SK-MEL-5 (cell line): ENCODE results near the gene NME4. TPM values are rescaled to one million over a fixed set of nuclear protein-coding genes. Genes with fewer than 3 reads are reported as not detected.
"Not testable (repeated sequence)": the region's sequence is repeated elsewhere in the genome, so short reads cannot be mapped to it uniquely, and the experiment has no call there.

Experiments
- DNase-seq: peaks from one replicate; pipeline ENCODE4 v3.0.0-alpha.2; 2016; ENCODE audit warnings: low read depth, low spot score
- in situ Hi-C: cut with HindIII; loops from 2 replicates; pipeline ENCODE4 v1.10.0; 2016; ENCODE audit warnings: low sequenced_read_pairs, high pct_unique_total_duplicates, low pct_unique_long_range_greater_than_20kb
- total RNA-seq: library from RNA; depleted of rRNA; stranded (reverse); fragments of >200 nt; shearing (Covaris generic); gene quantifications from 2 replicates; pipeline ENCODE4 v1.2.3, GENCODE V29; 2014

Gene NME4
- total RNA-seq, 1 experiment from 2014 or later, result 176 TPM

- in situ Hi-C loops, result no loop called here
- no peak for DNase-seq
These were observed 23.9 kb upstream of the NME4 start for GRCh38 chr16:373020-373598.

GRCh38 chr16:373848-374615 is 23.0 kb upstream of the NME4 start:
- no peak for DNase-seq
- in situ Hi-C loops, result no loop called here

- in situ Hi-C loops, result no loop called here
- DNase-seq, result no peak
These were observed 22.4 kb upstream of the NME4 start for GRCh38 chr16:374616-374926.

- in situ Hi-C loops, result no loop called here
- no peak for DNase-seq
These were observed 21.8 kb upstream of the NME4 start for GRCh38 chr16:375212-375611.

- no peak for DNase-seq
- in situ Hi-C loops, result no loop called here
These were observed 20.8 kb upstream of the NME4 start for GRCh38 chr16:375927-376816.

- in situ Hi-C loops, result no loop called here
- DNase-seq, result no peak
These were observed 20.1 kb upstream of the NME4 start for GRCh38 chr16:376817-377418.

GRCh38 chr16:377419-377951 is 19.5 kb upstream of the NME4 start:
- in situ Hi-C loops, result no loop called here
- DNase-seq, result no peak

GRCh38 chr16:378113-378820 is 18.7 kb upstream of the NME4 start:
- in situ Hi-C loops, DNase-seq: not testable (repeated sequence)

- in situ Hi-C loops, result no loop called here
- no peak for DNase-seq
These were observed 18.2 kb upstream of the NME4 start for GRCh38 chr16:378821-379182.

GRCh38 chr16:379183-379960 is 17.6 kb upstream of the NME4 start:
- DNase-seq, result no peak

GRCh38 chr16:379961-380761 is 16.8 kb upstream of the NME4 start:
- in situ Hi-C loops, result no loop called here
- DNase-seq, result no peak

More at GRCh38 chr16:379183-379960, 17.6 kb upstream of the NME4 start:
- in situ Hi-C loops, result no loop called here

GRCh38 chr16:380762-381011 is 16.3 kb upstream of the NME4 start:
- in situ Hi-C loops, result no loop called here
- no peak for DNase-seq

GRCh38 chr16:381012-381788 is 15.8 kb upstream of the NME4 start:
- in situ Hi-C loops, result no loop called here
- DNase-seq, result no peak

GRCh38 chr16:381789-382717 is 14.9 kb upstream of the NME4 start, which contains the start of gene PGAP6:
Gene PGAP6 (minus strand): TSS chr16:381978. CDS start chr16:381821, 157 bp downstream.
- in situ Hi-C loops, result no loop called here
- peak; percentile 49 for DNase-seq
